Measurements from ENCODE around the gene APPBP2. TPM values are rescaled to one million over a fixed set of nuclear protein-coding genes. Genes with fewer than 3 reads are reported as not detected.

APPBP2 gene
- total RNA-seq, 1 donor, result 69.1 TPM

DNA sequence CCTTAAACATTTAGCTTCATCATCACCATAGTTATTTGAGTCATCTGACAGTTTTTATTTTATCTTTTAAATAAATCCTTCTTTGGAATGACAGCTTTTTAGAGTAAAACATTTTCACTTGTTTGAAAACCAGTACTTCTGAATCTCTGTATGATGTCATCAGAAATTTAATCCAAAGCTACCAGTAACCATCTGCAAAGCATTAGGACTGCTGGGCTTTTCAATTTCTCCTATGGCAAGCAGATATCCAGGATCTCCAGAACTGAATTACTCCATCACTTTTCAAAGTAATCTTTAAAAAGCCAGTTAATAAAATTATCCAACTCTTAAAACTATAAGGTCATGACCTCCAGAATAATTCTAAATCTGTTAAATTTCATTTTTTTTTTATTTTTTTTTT is 52.3 kb downstream of the APPBP2 start:
- TF ChIP-seq, protein P1, sequence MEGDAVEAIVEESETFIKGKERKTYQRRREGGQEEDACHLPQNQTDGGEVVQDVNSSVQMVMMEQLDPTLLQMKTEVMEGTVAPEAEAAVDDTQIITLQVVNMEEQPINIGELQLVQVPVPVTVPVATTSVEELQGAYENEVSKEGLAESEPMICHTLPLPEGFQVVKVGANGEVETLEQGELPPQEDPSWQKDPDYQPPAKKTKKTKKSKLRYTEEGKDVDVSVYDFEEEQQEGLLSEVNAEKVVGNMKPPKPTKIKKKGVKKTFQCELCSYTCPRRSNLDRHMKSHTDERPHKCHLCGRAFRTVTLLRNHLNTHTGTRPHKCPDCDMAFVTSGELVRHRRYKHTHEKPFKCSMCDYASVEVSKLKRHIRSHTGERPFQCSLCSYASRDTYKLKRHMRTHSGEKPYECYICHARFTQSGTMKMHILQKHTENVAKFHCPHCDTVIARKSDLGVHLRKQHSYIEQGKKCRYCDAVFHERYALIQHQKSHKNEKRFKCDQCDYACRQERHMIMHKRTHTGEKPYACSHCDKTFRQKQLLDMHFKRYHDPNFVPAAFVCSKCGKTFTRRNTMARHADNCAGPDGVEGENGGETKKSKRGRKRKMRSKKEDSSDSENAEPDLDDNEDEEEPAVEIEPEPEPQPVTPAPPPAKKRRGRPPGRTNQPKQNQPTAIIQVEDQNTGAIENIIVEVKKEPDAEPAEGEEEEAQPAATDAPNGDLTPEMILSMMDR (IDR thresholded peaks at IDR 0.05; ENCODE audit: insufficient read depth, low read depth, low read length), result no peak
- no peak for DNase-seq (ENCODE audit: low read depth)
- no peak overlapping the region for H3K4me3 ChIP-seq (ENCODE audit: low read depth, low read length)

DNA sequence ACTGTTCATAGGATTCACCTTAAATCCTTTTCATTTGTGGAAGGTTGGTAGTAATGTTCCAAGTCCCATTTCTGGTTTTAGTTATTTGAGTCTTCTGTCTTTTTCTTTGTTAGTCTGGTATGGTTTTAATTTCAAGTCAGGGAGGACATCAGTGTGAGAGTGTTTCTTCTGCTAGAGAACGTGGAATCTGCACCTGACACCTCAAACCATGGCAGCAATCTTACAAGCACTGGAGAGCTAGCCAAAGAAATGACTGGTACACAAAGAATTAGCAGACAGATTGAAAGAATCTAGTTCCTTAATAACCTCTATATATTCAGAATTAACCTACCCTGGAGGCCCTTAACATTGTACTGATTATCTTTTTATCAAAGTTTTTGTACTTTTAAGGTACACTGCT is 53.6 kb downstream of the APPBP2 start:
- DNase-seq (ENCODE audit: low read depth), result no peak
- no peak overlapping the region for H3K4me3 ChIP-seq (ENCODE audit: low read depth, low read length)
- TF ChIP-seq, protein P1 (IDR thresholded peaks at IDR 0.05; ENCODE audit: insufficient read depth, low read depth, low read length), result no peak

DNA sequence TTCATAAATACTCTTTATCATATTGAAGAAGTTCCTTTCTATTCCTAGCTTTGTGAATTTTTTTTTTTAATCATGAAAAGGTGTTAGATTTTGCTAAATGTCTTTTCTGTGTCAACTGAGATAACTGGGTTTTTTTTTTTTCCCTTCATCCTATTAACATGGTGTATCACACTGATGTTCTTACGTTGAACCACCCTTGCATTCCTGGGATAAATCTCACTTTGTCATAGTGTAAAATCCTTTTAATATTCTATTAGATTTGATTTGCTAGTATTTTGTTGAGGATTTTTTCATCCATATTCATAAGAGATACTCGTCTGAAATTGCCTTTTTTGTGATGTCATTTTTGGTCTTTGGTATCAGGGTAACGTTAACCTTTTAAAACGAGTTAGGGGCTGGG is 54.6 kb downstream of the APPBP2 start:
- no peak overlapping the region for H3K4me3 ChIP-seq (ENCODE audit: low read depth, low read length)
- DNase-seq (ENCODE audit: low read depth), result no peak
- TF ChIP-seq, protein P1 (IDR thresholded peaks at IDR 0.05; ENCODE audit: insufficient read depth, low read depth, low read length), result no peak

DNA sequence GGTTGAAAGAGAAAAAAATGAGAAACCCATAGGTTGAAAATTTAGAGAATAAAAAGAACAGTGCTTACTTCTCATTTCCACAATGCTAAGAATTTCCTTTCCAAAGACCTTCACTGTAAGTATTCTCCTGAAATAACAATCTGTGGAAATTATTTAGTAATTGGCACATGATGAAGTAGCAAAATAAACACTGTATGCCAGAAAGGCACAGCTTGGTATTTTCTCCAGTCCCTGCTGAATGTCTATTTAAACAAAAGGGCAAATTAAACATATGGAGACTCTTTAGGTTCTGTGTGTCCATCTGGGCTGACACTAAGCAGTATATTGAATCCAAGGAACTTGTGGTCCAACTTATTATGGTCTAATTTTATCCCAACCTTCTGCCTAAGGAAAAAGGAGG is 57.7 kb downstream of the APPBP2 start:
- no peak overlapping the region for H3K4me3 ChIP-seq (ENCODE audit: low read depth, low read length)
- no peak for DNase-seq (ENCODE audit: low read depth)
- TF ChIP-seq, protein P1 (IDR thresholded peaks at IDR 0.05; ENCODE audit: insufficient read depth, low read depth, low read length), result no peak

DNA sequence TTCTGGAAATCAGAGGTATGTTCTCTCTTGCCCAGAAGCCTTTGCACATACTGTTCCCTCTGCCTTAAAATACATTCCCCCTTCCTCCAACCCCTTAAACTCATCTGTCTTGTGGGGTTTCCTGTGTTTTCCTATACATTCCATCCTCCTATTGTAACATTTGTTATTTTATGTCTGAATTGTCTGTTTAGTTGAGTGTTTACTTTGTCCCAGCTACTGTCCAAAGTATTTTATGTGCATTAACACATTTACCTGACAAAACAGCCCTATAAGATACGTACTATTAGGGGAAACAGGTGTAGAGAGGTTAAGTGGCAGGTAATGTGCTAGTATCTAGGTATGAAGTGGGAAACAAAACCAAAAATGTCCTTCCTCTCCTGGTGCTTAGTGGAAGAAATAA is 61.7 kb downstream of the APPBP2 start:
- TF ChIP-seq, protein P1 (IDR thresholded peaks at IDR 0.05; ENCODE audit: insufficient read depth, low read depth, low read length), result no peak
- no peak for DNase-seq (ENCODE audit: low read depth)
- no peak overlapping the region for H3K4me3 ChIP-seq (ENCODE audit: low read depth, low read length)

DNA sequence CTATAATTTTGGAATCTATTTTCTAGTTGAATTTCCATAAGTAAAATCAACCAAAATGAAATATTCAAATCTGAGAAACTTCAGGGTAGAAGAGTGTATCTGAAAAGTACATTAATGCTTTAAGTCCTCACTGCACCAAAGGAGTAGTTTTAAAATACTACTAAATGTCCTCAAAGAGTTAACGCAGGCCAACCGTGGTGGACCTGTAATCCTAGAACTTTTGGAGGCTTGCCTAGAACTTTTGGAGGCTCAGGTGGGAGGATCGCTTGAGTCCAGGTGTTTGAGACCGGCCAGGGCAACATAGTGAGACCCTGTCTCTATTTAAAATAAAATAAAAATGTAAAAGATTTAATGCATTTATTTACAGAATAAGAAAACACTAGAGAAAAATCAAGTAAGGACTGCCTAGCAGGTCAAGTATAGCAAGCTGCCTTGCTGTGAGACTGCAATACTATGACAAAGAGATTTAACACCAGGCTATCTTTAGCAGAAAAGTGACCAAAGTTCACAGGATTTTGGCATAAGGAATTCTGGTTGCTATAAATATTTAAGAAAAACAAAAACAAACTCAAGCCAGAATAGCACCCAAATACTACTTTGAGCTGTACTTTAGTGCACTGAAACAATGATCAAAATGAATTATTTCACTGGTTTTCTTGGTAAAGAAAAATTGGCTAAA is 62.7 kb downstream of the APPBP2 start:
- peak; percentile 52 for DNase-seq (ENCODE audit: low read depth)
- H3K4me3 ChIP-seq (ENCODE audit: low read depth, low read length), result no peak overlapping the region
- TF ChIP-seq, protein P1 (IDR thresholded peaks at IDR 0.05; ENCODE audit: insufficient read depth, low read depth, low read length), result no peak

DNA sequence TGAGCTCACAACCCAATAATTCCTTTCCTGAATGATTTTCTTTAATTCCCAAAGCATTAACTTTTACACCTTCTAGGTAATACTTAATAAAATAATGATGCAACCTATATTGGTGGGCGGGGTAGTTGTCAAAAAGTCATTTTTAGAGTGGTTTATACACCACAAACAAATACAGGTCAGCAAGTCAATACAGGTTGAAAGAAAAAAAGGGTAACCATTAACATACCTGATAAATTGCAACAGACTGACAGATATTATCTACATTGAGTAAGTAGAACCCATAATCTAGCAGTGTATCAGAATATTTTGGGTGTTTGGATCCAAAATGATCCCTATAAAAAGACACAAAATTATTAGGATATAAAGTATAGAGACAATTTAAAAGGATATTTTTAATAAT is 64.5 kb downstream of the APPBP2 start:
- TF ChIP-seq, protein P1 (IDR thresholded peaks at IDR 0.05; ENCODE audit: insufficient read depth, low read depth, low read length), result no peak
- H3K4me3 ChIP-seq (ENCODE audit: low read depth, low read length), result no peak overlapping the region
- DNase-seq (ENCODE audit: low read depth), result no peak
